Smooth muscle cell of the brain vasculature (primary cell): ENCODE data around the gene RNF146.
A peak's percentile ranks its signal among the peaks of the same experiment; 100 is the strongest.
"Not testable (repeated sequence)": the region's sequence is repeated elsewhere in the genome, so short reads cannot be mapped to it uniquely, and the experiment has no call there.

Experiments used
- DNase-seq: peaks from one replicate; pipeline ENCODE4 v3.0.0-alpha.2; 2012; ENCODE audit warnings: low read depth, low spot score

The RNF146 gene

GRCh38 chr6:127282184-127282583, 15.5 kb downstream of the RNF146 start:
- DNase-seq, result no peak

GRCh38 chr6:127288705-127289104, 22.0 kb downstream of the RNF146 start:
- DNase-seq, result no peak

GRCh38 chr6:127289934-127290333, 23.3 kb downstream of the RNF146 start:
- no peak for DNase-seq

- DNase-seq, result no peak
Measured at GRCh38 chr6:127290391-127291265, 24.0 kb downstream of the RNF146 start.

- DNase-seq, result no peak
Measured at GRCh38 chr6:127291495-127291894, 24.8 kb downstream of the RNF146 start.

- no peak for DNase-seq
Measured at GRCh38 chr6:127297502-127298070, 30.9 kb downstream of the RNF146 start.

GRCh38 chr6:127298475-127298874, 31.8 kb downstream of the RNF146 start:
- DNase-seq, result no peak

GRCh38 chr6:127299522-127300240, 33.0 kb downstream of the RNF146 start:
- no peak for DNase-seq

- DNase-seq, result no peak
Measured at GRCh38 chr6:127300411-127300810, 33.7 kb downstream of the RNF146 start.

GRCh38 chr6:127301199-127301700, 34.6 kb downstream of the RNF146 start:
- no peak for DNase-seq

- peak; percentile 26 for DNase-seq
Measured at GRCh38 chr6:127302728-127303660, 36.3 kb downstream of the RNF146 start.

- DNase-seq, result no peak
Measured at GRCh38 chr6:127303917-127304316, 37.3 kb downstream of the RNF146 start.

- DNase-seq, result no peak
Measured at GRCh38 chr6:127305741-127306140, 39.1 kb downstream of the RNF146 start.

- DNase-seq, result no peak
Measured at GRCh38 chr6:127317388-127318128, 50.9 kb downstream of the RNF146 start.

GRCh38 chr6:127319686-127320085, 53.0 kb downstream of the RNF146 start:
- DNase-seq, result no peak

- DNase-seq, result no peak
Measured at GRCh38 chr6:127328043-127328609, 61.5 kb downstream of the RNF146 start.

GRCh38 chr6:127331256-127331655, 64.6 kb downstream of the RNF146 start:
- DNase-seq, result not testable (repeated sequence)

- DNase-seq, result no peak
Measured at GRCh38 chr6:127332383-127332961, 65.8 kb downstream of the RNF146 start.
